Measurements from ENCODE around the gene LIG4. TPM values are rescaled to one million over a fixed set of nuclear protein-coding genes. Genes with fewer than 3 reads are reported as not detected.

The LIG4 gene
- total RNA-seq, 1 donor from 2014 or later, result 19.8 TPM

- no peaks in the 10 kb centered on the region for H3K27me3 Mint-ChIP-seq (ENCODE audit: unreplicated experiment)
- DNase-seq, result no peak
Observed at GRCh38 chr13:108210551-108210950, 4.8 kb downstream of the LIG4 start.

GRCh38 chr13:108200781-108201398, 14.4 kb downstream of the LIG4 start:
- DNase-seq, result no peak
- Mint-ChIP-seq H3K36me3 (ENCODE audit: unreplicated experiment) (peaks cover 5% of the 10 kb centered on the region), H3K4me3 (ENCODE audit: unreplicated experiment) (no peak overlapping the region), H3K4me1 (ENCODE audit: low read depth, unreplicated experiment) (no peaks in the 10 kb centered on the region), H3K27ac (ENCODE audit: unreplicated experiment) (no peak overlapping the region), H3K27me3 (ENCODE audit: unreplicated experiment) (no peaks in the 10 kb centered on the region), H3K9me3 (ENCODE audit: unreplicated experiment) (no peaks in the 10 kb centered on the region)
- TF ChIP-seq CTCF (IDR thresholded peaks at IDR 0.05; ENCODE audit: partially characterized antibody, unreplicated experiment), result no peak

More at GRCh38 chr13:108210551-108210950, 4.8 kb downstream of the LIG4 start:
- H3K4me3 Mint-ChIP-seq (ENCODE audit: unreplicated experiment), result no peak overlapping the region
- peaks cover 8% of the 10 kb centered on the region for H3K36me3 Mint-ChIP-seq (ENCODE audit: unreplicated experiment)
- no peak for TF ChIP-seq CTCF (IDR thresholded peaks at IDR 0.05; ENCODE audit: partially characterized antibody, unreplicated experiment)
- H3K4me1 Mint-ChIP-seq (ENCODE audit: low read depth, unreplicated experiment), result peaks cover 4% of the 10 kb centered on the region
- peaks cover 2% of the 10 kb centered on the region for H3K9me3 Mint-ChIP-seq (ENCODE audit: unreplicated experiment)
- H3K27ac Mint-ChIP-seq (ENCODE audit: unreplicated experiment), result no peak overlapping the region

GRCh38 chr13:108195861-108196260, 19.5 kb downstream of the LIG4 start:
- no peaks in the 10 kb centered on the region for H3K4me1 Mint-ChIP-seq (ENCODE audit: low read depth, unreplicated experiment)
- H3K27me3 Mint-ChIP-seq (ENCODE audit: unreplicated experiment), result no peaks in the 10 kb centered on the region
- no peak overlapping the region for H3K4me3 Mint-ChIP-seq (ENCODE audit: unreplicated experiment)
- no peaks in the 10 kb centered on the region for H3K9me3 Mint-ChIP-seq (ENCODE audit: unreplicated experiment)
- DNase-seq, result no peak
- TF ChIP-seq CTCF (IDR thresholded peaks at IDR 0.05; ENCODE audit: partially characterized antibody, unreplicated experiment), result no peak
- H3K36me3 Mint-ChIP-seq (ENCODE audit: unreplicated experiment), result peaks cover 5% of the 10 kb centered on the region
- H3K27ac Mint-ChIP-seq (ENCODE audit: unreplicated experiment), result no peak overlapping the region

- H3K9me3 Mint-ChIP-seq (ENCODE audit: unreplicated experiment), result no peaks in the 10 kb centered on the region
- no peak for DNase-seq
- no peak for TF ChIP-seq CTCF (IDR thresholded peaks at IDR 0.05; ENCODE audit: partially characterized antibody, unreplicated experiment)
- H3K4me3 Mint-ChIP-seq (ENCODE audit: unreplicated experiment), result no peak overlapping the region
- peaks cover 5% of the 10 kb centered on the region for H3K36me3 Mint-ChIP-seq (ENCODE audit: unreplicated experiment)
- no peaks in the 10 kb centered on the region for H3K4me1 Mint-ChIP-seq (ENCODE audit: low read depth, unreplicated experiment)
- no peak overlapping the region for H3K27ac Mint-ChIP-seq (ENCODE audit: unreplicated experiment)
- no peaks in the 10 kb centered on the region for H3K27me3 Mint-ChIP-seq (ENCODE audit: unreplicated experiment)
Observed at GRCh38 chr13:108195146-108195545, 20.2 kb downstream of the LIG4 start.

GRCh38 chr13:108194435-108194936, 20.9 kb downstream of the LIG4 start:
- no peaks in the 10 kb centered on the region for H3K4me1 Mint-ChIP-seq (ENCODE audit: low read depth, unreplicated experiment)
- H3K9me3 Mint-ChIP-seq (ENCODE audit: unreplicated experiment), result no peaks in the 10 kb centered on the region
- DNase-seq, result no peak
- H3K4me3 Mint-ChIP-seq (ENCODE audit: unreplicated experiment), result no peak overlapping the region
- H3K27me3 Mint-ChIP-seq (ENCODE audit: unreplicated experiment), result no peaks in the 10 kb centered on the region
- H3K36me3 Mint-ChIP-seq (ENCODE audit: unreplicated experiment), result peaks cover 5% of the 10 kb centered on the region
- no peak for TF ChIP-seq CTCF (IDR thresholded peaks at IDR 0.05; ENCODE audit: partially characterized antibody, unreplicated experiment)
- H3K27ac Mint-ChIP-seq (ENCODE audit: unreplicated experiment), result no peak overlapping the region

Measured in glutamatergic neuron (in vitro differentiated cells).